GM19025 (cell line): Measurements from ENCODE around the gene N4BP2L2.

Experiments used
- ATAC-seq: cut with Tn5 transposase; IDR thresholded peaks from one replicate; pipeline ENCODE4 v1.9.1; 2021; ENCODE audit warnings: mild to moderate bottlenecking, low read depth, moderate library complexity; ENCODE audit not compliant: unreplicated experiment

The N4BP2L2 gene

GRCh38 chr13:32472194-32472621 is 66.4 kb downstream of the N4BP2L2 start:
- ATAC-seq = no peak

GRCh38 chr13:32471187-32471922 is 67.2 kb downstream of the N4BP2L2 start:
- no peak for ATAC-seq

GRCh38 chr13:32468502-32469142 is 70.0 kb downstream of the N4BP2L2 start:
- ATAC-seq = no peak

GRCh38 chr13:32456591-32456990 is 82.0 kb downstream of the N4BP2L2 start:
- no peak for ATAC-seq

GRCh38 chr13:32455594-32455903 is 83.0 kb downstream of the N4BP2L2 start:
- no peak for ATAC-seq

- ATAC-seq = no peak
Observed at GRCh38 chr13:32454886-32455593, 83.6 kb downstream of the N4BP2L2 start.

- ATAC-seq = no peak
Observed at GRCh38 chr13:32453981-32454380, 84.6 kb downstream of the N4BP2L2 start.

GRCh38 chr13:32448972-32449371 is 89.6 kb downstream of the N4BP2L2 start:
- no peak for ATAC-seq

GRCh38 chr13:32447894-32448623 is 90.5 kb downstream of the N4BP2L2 start:
- no peak for ATAC-seq

- ATAC-seq = no peak
Observed at GRCh38 chr13:32446773-32447465, 91.7 kb downstream of the N4BP2L2 start.

- no peak for ATAC-seq
Observed at GRCh38 chr13:32446220-32446619, 92.4 kb downstream of the N4BP2L2 start.

- no peak for ATAC-seq
Observed at GRCh38 chr13:32445461-32445860, 93.1 kb downstream of the N4BP2L2 start.

GRCh38 chr13:32443111-32443510 is 95.5 kb downstream of the N4BP2L2 start:
- ATAC-seq = peak; percentile 64

GRCh38 chr13:32438871-32439270 is 99.7 kb downstream of the N4BP2L2 start:
- no peak for ATAC-seq

GRCh38 chr13:32432856-32433255 is 105.7 kb downstream of the N4BP2L2 start:
- ATAC-seq = no peak

- no peak for ATAC-seq
Observed at GRCh38 chr13:32431361-32431760, 107.2 kb downstream of the N4BP2L2 start.

GRCh38 chr13:32430018-32430747 is 108.4 kb downstream of the N4BP2L2 start:
- ATAC-seq = no peak

GRCh38 chr13:32429433-32429909 is 109.1 kb downstream of the N4BP2L2 start:
- no peak for ATAC-seq

GRCh38 chr13:32428581-32429432 is 109.8 kb downstream of the N4BP2L2 start:
- no peak for ATAC-seq
